Heart left ventricle (tissue), 13 donors: Measurements from ENCODE around the gene ADGRD1.

Experiments
- POLR2A ChIP-seq, 2 donors: fragments of 450-650 bp; IDR thresholded peaks; one replicate each; pipeline ENCODE4 v1.6.1; 2017; ENCODE audit warnings: antibody characterized with exemption in 2 of 2, mild to moderate bottlenecking in 2 of 2, moderate library complexity in 2 of 2
- TF ChIP-seq, protein P1 (sequence below), 12 donors: fragments of 200-600 bp; sonication (generic) in 4 of 12; IDR thresholded peaks; one replicate each; pipeline versions ENCODE4 v1.5.0 to v1.8.0; 2018 to 2022; ENCODE audit warnings: antibody characterized with exemption in 12 of 12, mild to moderate bottlenecking in 5 of 12
- donor health status: ischemic (EF 13 %, LVEDD 7.1; RV severe dilation, severe dysfunction).
- donor health status: DM: no; HTN: yes; CAD: no.
- donor health status: DM: no; HTN: no; CAD: no.
- donor health status: ischemic (EF 25% LVEDD 6.9; RV normal size, moderate dysfunction).
- donor health status: ischemic (EF 25% LVEDD 5.7; RV mildly dilated, moderate dysfunction).
- donor health status: ischemic (EF 35%, LVEDD 5.7; RV mildly dilated, moderate dysfunction).
- donor health status: nonischemic (EF 11% LVEDD 7.7; RV severe dilation, severe dysfunction).
- donor health status: DM: yes; HTN: yes; CAD: no.
- donor health status: PGD.
- donor health status: ischemic (EF 29% LVEDD 5.4; RV normal size, mild dysfunction).
- donor health status: nonischemic (EF 23%, LVEDD 6.1; RV moderate dilation, normal function).

DNA sequence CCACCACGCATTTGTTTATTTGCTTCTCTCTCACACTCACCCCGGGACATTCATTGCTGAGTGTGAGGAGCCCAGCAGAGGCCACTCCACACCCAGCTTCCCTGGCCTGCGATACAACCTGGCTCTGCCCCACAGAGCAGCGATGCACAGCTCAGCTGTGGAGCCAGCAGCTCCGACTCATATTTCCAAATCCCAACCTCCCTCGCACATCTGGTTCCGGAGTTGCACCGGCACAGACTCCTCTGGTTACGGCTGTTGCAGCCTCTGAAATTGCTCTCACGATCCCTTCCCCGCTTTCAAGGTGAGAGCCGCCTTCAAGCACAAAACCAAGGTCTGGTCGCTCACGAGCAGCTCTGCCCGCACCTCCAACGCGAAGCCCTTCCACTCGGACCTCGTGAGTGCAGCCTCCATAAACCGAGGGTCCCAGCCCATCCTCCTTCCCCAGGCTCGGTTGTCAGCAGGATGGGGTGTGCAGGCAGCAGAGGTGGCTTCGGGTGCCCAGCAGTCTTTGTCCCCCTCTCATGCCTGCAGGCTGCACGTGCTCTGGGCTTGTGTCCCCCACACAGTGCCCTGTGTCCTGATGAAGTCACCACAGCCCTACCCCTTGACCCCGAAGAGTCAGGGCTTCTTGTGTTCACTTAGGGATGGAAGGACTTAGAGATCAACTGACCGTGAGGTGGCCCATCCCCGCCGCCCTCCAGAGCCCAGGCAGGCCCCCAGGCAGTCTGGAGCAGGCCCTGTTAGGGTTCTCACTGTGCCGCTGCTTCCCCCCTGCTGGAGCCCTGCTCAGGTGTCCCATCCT lies 184.3 kb downstream of the ADGRD1 start:
- TF ChIP-seq POLR2A (IDR thresholded peaks at IDR 0.05) = no peak
- TF ChIP-seq, protein P1, sequence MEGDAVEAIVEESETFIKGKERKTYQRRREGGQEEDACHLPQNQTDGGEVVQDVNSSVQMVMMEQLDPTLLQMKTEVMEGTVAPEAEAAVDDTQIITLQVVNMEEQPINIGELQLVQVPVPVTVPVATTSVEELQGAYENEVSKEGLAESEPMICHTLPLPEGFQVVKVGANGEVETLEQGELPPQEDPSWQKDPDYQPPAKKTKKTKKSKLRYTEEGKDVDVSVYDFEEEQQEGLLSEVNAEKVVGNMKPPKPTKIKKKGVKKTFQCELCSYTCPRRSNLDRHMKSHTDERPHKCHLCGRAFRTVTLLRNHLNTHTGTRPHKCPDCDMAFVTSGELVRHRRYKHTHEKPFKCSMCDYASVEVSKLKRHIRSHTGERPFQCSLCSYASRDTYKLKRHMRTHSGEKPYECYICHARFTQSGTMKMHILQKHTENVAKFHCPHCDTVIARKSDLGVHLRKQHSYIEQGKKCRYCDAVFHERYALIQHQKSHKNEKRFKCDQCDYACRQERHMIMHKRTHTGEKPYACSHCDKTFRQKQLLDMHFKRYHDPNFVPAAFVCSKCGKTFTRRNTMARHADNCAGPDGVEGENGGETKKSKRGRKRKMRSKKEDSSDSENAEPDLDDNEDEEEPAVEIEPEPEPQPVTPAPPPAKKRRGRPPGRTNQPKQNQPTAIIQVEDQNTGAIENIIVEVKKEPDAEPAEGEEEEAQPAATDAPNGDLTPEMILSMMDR (IDR thresholded peaks at IDR 0.05) = peak in 2 of 12 donors; percentile 10 to 24
